Kidney (tissue), 14 donors: Measurements from ENCODE around the gene MGST3. TPM values are rescaled to one million over a fixed set of nuclear protein-coding genes. Genes with fewer than 3 reads are reported as not detected.

Experiments used
- DNase-seq, 5 donors: peaks; one replicate each; pipeline ENCODE4 v3.0.0-alpha.2; 2013 to 2020
- FAIRE-seq: peaks from 2 replicates; lab custom pipeline; 2012; peaks lifted over from hg19 to GRCh38; lab: Jason Lieb, UNC
- H3K27ac ChIP-seq, 2 donors: one replicate each; pipeline ENCODE4 v1.7.0; 2013; ENCODE audit warnings: low read depth in 2 of 2, low read length in 2 of 2, inconsistent platforms in 1 of 2
- H3K27me3 ChIP-seq: one replicate; pipeline ENCODE4 v1.7.1; 2013; ENCODE audit warnings: low read length, inconsistent platforms; ENCODE audit not compliant: control insufficient read depth, insufficient read depth
- H3K36me3 ChIP-seq, 3 donors: one replicate each; pipeline versions ENCODE4 v1.7.0 to v1.7.1; 2013; ENCODE audit warnings: low read length in 3 of 3, control low read depth in 1 of 3, inconsistent platforms in 1 of 3; ENCODE audit not compliant: insufficient read depth in 3 of 3, control insufficient read depth in 2 of 3
- H3K4me1 ChIP-seq, 3 donors: one replicate each; pipeline versions ENCODE4 v1.7.0 to v1.7.1; 2013; ENCODE audit warnings: low read length in 3 of 3, inconsistent platforms in 1 of 3, low read depth in 1 of 3; ENCODE audit not compliant: control insufficient read depth in 2 of 3, insufficient read depth in 2 of 3
- H3K4me3 ChIP-seq, 3 donors: one replicate each; pipeline versions ENCODE4 v1.7.0 to v1.8.1; 2013; ENCODE audit warnings: low read length in 3 of 3, control low read depth in 1 of 3, inconsistent platforms in 1 of 3
- H3K9ac ChIP-seq, 3 donors: one replicate each; pipeline versions ENCODE4 v1.7.0 to v1.7.1; 2013; ENCODE audit warnings: low read length in 3 of 3, control low read depth in 1 of 3, inconsistent platforms in 1 of 3
- H3K9me3 ChIP-seq, 3 donors: one replicate each; pipeline versions ENCODE4 v1.7.0 to v1.7.1; 2013; ENCODE audit warnings: low read length in 3 of 3, control low read depth in 1 of 3, inconsistent platforms in 1 of 3; ENCODE audit not compliant: control insufficient read depth in 2 of 3, insufficient read depth in 1 of 3
- CTCF ChIP-seq: IDR thresholded peaks from 3 replicates; pipeline ENCODE4 v1.5.1; 2012; ENCODE audit warnings: mild to moderate bottlenecking, moderate library complexity, borderline replicate concordance; ENCODE audit not compliant: insufficient read depth; ENCODE audit errors: extremely low read depth
- intact Hi-C: fragments of 100-400 bp; cut with DNase I; formaldehyde crosslinking; loops from one replicate; pipeline ENCODE4 v1.11.1; 2022
- polyA plus RNA-seq: library from polyadenylated mRNA; stranded (reverse); fragments of 350-450 nt; fragmentation: Illumina TruSeq; extraction: RNeasy Lipid Tissue Mini Kit (QIAGEN cat#74804); gene quantifications from one replicate; pipeline ENCODE4 v1.2.3, GENCODE V29; 2014; ENCODE audit warnings: low read depth, low replicate concordance; ENCODE audit not compliant: insufficient read depth
- total RNA-seq: library from RNA; stranded (reverse); fragmentation: NEBNext Ultra II Directional; extraction: Animal tissue kit (Norgen Biotek cat#: 25700); gene quantifications from one replicate; pipeline ENCODE4 v1.2.1, GENCODE V29; 2021
- donor health status: control.
- donor health status: control.
- donor health status: control.
- donor health status: control.
- donor health status: control.
- donor health status: DM: yes; HTN: yes; CAD: no.
- donor health status: Normal renal cell carcinoma (clear cell type).

MGST3 gene
- total and polyA plus RNA-seq, 2 donors from 2014 or later: 296 to 545 TPM

GRCh38 chr1:165647517-165647916 is 16.5 kb downstream of the MGST3 start:
- no peaks in the 10 kb centered on the region for H3K9me3 ChIP-seq
- FAIRE-seq (no peak), DNase-seq (no peak)
- H3K4me1 ChIP-seq: peaks cover 0 to 34% (median 31%) of the 10 kb centered on the region in 3 donors
- intact Hi-C loops: no loop called here
- no peak for TF ChIP-seq CTCF
- H3K9ac ChIP-seq: no peak overlapping the region
- no peak overlapping the region for H3K4me3 ChIP-seq
- no peaks in the 10 kb centered on the region for H3K27me3 ChIP-seq
- H3K27ac ChIP-seq: peak overlapping the region; percentile 33 to 63
- peaks cover 0 to 7% (median 3%) of the 10 kb centered on the region in 3 donors for H3K36me3 ChIP-seq

GRCh38 chr1:165647970-165648369 is 16.9 kb downstream of the MGST3 start:
- DNase-seq (peak in 1 of 5 donors; percentile 12), FAIRE-seq (no peak)
- intact Hi-C loops: no loop called here
- Histone ChIP-seq H3K4me3 (no peak overlapping the region), H3K36me3 (peaks cover 0 to 7% (median 3%) of the 10 kb centered on the region in 3 donors), H3K4me1 (peaks cover 0 to 34% (median 29%) of the 10 kb centered on the region in 3 donors), H3K9ac (no peak overlapping the region), H3K27ac (peak overlapping the region; percentile 33 to 63), H3K9me3 (no peaks in the 10 kb centered on the region), H3K27me3 (no peaks in the 10 kb centered on the region)
- no peak for TF ChIP-seq CTCF

- intact Hi-C loops: no loop called here
- Histone ChIP-seq H3K27me3 (no peaks in the 10 kb centered on the region), H3K4me3 (no peak overlapping the region), H3K4me1 (peaks cover 0 to 34% (median 29%) of the 10 kb centered on the region in 3 donors), H3K9ac (no peak overlapping the region), H3K27ac (no peak overlapping the region), H3K36me3 (peaks cover 0 to 14% (median 8%) of the 10 kb centered on the region in 3 donors), H3K9me3 (no peaks in the 10 kb centered on the region)
- no peak for FAIRE-seq
- no peak for DNase-seq
- TF ChIP-seq CTCF: no peak
These were observed 18.0 kb downstream of the MGST3 start for GRCh38 chr1:165648919-165649572.
